HUES64 (cell line): ENCODE measurements around the gene LAYN.
A peak's percentile ranks its signal among the peaks of the same experiment; 100 is the strongest.

Experiments
- H3K27ac ChIP-seq: 2 replicates; pipeline ENCODE4 v1.7.0; 2013; ENCODE audit warnings: low read depth, low read length, inconsistent platforms
- H3K27me3 ChIP-seq: 2 replicates; pipeline ENCODE4 v1.6.1; 2013; ENCODE audit warnings: mild to moderate bottlenecking, low read length; ENCODE audit not compliant: insufficient read depth
- H3K36me3 ChIP-seq: 2 replicates; pipeline ENCODE4 v1.6.1; 2013; ENCODE audit warnings: mild to moderate bottlenecking, low read length; ENCODE audit not compliant: insufficient read depth
- H3K4me1 ChIP-seq: 2 replicates; pipeline ENCODE4 v1.6.1; 2013; ENCODE audit warnings: mild to moderate bottlenecking, low read length, moderate library complexity; ENCODE audit not compliant: insufficient read depth
- H3K4me3 ChIP-seq: 2 replicates; pipeline ENCODE4 v1.5.1; 2013; ENCODE audit warnings: mild to moderate bottlenecking, low read length, moderate library complexity
- H3K9ac ChIP-seq: 2 replicates; pipeline ENCODE4 v1.6.1; 2013; ENCODE audit warnings: mild to moderate bottlenecking, low read depth, low read length
- H3K9me3 ChIP-seq: 2 replicates; pipeline ENCODE4 v1.6.1; 2013; ENCODE audit warnings: low read depth, low read length; ENCODE audit not compliant: insufficient read depth
- WGBS: fragments of 150-250, 120-280 bp; methylation state at CpG from one replicate; pipeline ENCODE4 v1.1.7; 2013; ENCODE audit warnings: missing lambda C conversion rate; 5-methylcytosine and 5-hydroxymethylcytosine counted together

The LAYN gene

GRCh38 chr11:111562692-111563389, 22.3 kb downstream of the LAYN start:
- Histone ChIP-seq H3K27me3 (no peaks in the 10 kb centered on the region), H3K36me3 (no peaks in the 10 kb centered on the region), H3K4me1 (peaks cover 30% of the 10 kb centered on the region), H3K4me3 (no peak overlapping the region), H3K9ac (peak overlapping the region; percentile 53; the same call in 1 of the 2 replicates), H3K27ac (peak overlapping the region; percentile 58; the same call in 1 of the 2 replicates), H3K9me3 (no peaks in the 10 kb centered on the region)
- 89% methylated on average over 10 of the region's 10 CpGs for WGBS

- H3K4me3 ChIP-seq: no peak overlapping the region
- H3K4me1 ChIP-seq: peaks cover 30% of the 10 kb centered on the region
- 51% methylated on average over 3 of the region's 4 CpGs for WGBS
- H3K9me3 ChIP-seq: no peaks in the 10 kb centered on the region
- H3K9ac ChIP-seq: no peak overlapping the region
- no peak overlapping the region for H3K27ac ChIP-seq
- H3K27me3 ChIP-seq: no peaks in the 10 kb centered on the region
- H3K36me3 ChIP-seq: no peaks in the 10 kb centered on the region
Measured at GRCh38 chr11:111565114-111565720, 24.7 kb downstream of the LAYN start.

GRCh38 chr11:111566324-111566723, 25.8 kb downstream of the LAYN start:
- Histone ChIP-seq H3K9ac (no peak overlapping the region), H3K36me3 (no peaks in the 10 kb centered on the region), H3K9me3 (no peaks in the 10 kb centered on the region), H3K4me3 (no peak overlapping the region), H3K4me1 (peaks cover 25% of the 10 kb centered on the region), H3K27ac (no peak overlapping the region), H3K27me3 (no peaks in the 10 kb centered on the region)
- WGBS: 81% methylated on average over 7 of the region's 7 CpGs

DNA sequence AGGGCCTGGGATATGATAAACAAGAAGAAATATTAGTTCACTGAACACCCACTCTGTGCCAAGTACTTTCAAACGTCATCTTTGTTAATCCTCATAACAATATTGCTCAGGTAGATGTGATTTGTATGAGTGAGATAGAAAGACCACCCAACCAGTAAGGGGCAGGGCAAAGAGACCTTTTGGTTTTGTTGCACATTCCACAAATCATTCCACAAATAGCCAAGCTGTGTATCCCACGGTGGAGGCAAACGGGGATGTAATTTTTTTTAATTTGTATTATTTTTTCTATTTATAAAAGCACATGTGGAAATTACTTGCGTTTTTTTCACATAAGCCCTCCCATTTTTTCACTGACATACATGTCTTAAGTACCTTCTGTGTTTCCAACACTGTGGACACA, 29.0 kb downstream of the LAYN start:
- Histone ChIP-seq H3K4me3 (no peak overlapping the region), H3K9ac (no peak overlapping the region), H3K9me3 (no peaks in the 10 kb centered on the region), H3K4me1 (peaks cover 4% of the 10 kb centered on the region; the same call in 1 of the 2 replicates), H3K27me3 (no peaks in the 10 kb centered on the region), H3K27ac (no peak overlapping the region), H3K36me3 (no peaks in the 10 kb centered on the region)
- WGBS: 87% methylated on average over 2 of the region's 4 CpGs

DNA sequence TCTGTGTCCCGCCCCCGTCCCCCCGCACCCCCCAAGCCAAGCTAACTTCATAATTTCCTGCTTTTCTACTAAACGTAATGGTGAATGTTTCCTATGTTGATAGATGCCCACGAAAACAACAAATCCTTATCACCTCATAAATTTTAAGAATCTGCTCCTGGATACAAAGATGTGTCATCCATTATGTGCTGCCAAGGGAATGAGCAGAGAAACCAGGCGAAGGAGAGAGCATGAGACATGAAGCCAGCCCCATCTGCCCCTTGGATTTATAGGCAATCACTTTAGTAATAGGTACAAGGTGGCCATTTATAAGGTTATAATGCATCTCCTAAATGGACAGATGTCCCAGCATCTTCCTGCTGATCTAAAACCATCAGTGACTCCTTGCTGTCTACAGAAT, 30.3 kb downstream of the LAYN start:
- H3K9me3 ChIP-seq: no peaks in the 10 kb centered on the region
- no peaks in the 10 kb centered on the region for H3K36me3 ChIP-seq
- H3K27ac ChIP-seq: no peak overlapping the region
- WGBS: 90% methylated on average over 6 of the region's 6 CpGs
- H3K27me3 ChIP-seq: no peaks in the 10 kb centered on the region
- H3K4me1 ChIP-seq: peaks cover 4% of the 10 kb centered on the region; the same call in 1 of the 2 replicates
- H3K9ac ChIP-seq: no peak overlapping the region
- no peak overlapping the region for H3K4me3 ChIP-seq

GRCh38 chr11:111571829-111572501, 31.4 kb downstream of the LAYN start:
- no peaks in the 10 kb centered on the region for H3K27me3 ChIP-seq
- no peak overlapping the region for H3K27ac ChIP-seq
- no peaks in the 10 kb centered on the region; the same call in 1 of the 2 replicates for H3K4me1 ChIP-seq
- H3K9ac ChIP-seq: no peak overlapping the region
- WGBS: 91% methylated on average over 5 of the region's 6 CpGs
- H3K4me3 ChIP-seq: no peak overlapping the region
- H3K36me3 ChIP-seq: no peaks in the 10 kb centered on the region
- no peaks in the 10 kb centered on the region for H3K9me3 ChIP-seq

GRCh38 chr11:111572581-111572980, 32.1 kb downstream of the LAYN start:
- H3K4me1 ChIP-seq: no peaks in the 10 kb centered on the region; the same call in 1 of the 2 replicates
- no peaks in the 10 kb centered on the region for H3K9me3 ChIP-seq
- 97% methylated on average over 3 of the region's 3 CpGs for WGBS
- H3K27ac ChIP-seq: no peak overlapping the region
- H3K9ac ChIP-seq: no peak overlapping the region
- no peaks in the 10 kb centered on the region for H3K27me3 ChIP-seq
- no peaks in the 10 kb centered on the region for H3K36me3 ChIP-seq
- no peak overlapping the region for H3K4me3 ChIP-seq

- no peak overlapping the region for H3K27ac ChIP-seq
- H3K4me3 ChIP-seq: no peak overlapping the region
- 93% methylated on average over 4 of the region's 4 CpGs for WGBS
- no peaks in the 10 kb centered on the region for H3K36me3 ChIP-seq
- no peak overlapping the region for H3K9ac ChIP-seq
- H3K4me1 ChIP-seq: no peaks in the 10 kb centered on the region; the same call in 1 of the 2 replicates
- H3K9me3 ChIP-seq: no peaks in the 10 kb centered on the region
- no peaks in the 10 kb centered on the region for H3K27me3 ChIP-seq
Measured at GRCh38 chr11:111573821-111574249, 33.3 kb downstream of the LAYN start.

DNA sequence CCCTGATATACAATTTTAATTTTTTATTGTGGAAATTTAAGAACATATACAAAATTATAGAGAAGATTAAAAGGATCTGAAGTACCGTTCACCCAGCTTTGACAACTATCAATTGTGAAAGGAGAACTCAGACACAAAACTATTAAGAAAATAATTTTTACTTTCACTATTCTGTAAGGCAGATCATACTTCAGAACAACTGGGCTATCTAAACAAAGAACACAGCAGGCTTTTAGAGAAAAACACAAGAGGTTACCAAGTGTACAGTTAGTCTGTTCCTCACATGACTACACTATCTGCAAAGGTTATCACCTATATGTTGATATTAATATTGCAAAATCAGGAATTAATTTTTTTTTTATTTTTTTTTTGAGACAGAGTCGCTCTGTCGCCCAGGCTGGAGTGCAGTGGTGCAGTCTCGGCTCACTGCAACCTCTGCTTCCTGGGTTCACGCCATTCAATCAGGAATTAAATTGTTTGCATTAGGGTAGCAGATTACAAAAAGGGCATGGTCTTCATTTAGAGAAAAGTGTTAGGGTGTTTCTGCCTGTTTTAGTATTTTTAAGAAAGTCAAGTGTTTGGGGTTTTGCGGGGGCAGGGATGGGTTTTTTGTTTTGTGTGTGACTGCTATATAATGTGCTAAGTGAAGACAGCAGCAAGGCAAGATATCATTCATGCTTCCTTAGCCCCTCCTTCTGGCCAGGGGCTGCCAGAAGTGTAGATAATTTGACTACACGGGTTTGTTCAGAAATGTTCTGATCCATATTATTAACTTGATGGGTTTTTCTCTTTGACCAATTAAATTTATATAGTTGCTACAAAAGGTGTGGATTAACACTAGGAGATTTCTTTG, 34.1 kb downstream of the LAYN start:
- Histone ChIP-seq H3K27me3 (no peaks in the 10 kb centered on the region), H3K9ac (no peak overlapping the region), H3K27ac (no peak overlapping the region), H3K9me3 (no peaks in the 10 kb centered on the region), H3K4me3 (no peak overlapping the region), H3K36me3 (no peaks in the 10 kb centered on the region), H3K4me1 (no peaks in the 10 kb centered on the region; the same call in 1 of the 2 replicates)
- WGBS: 87% methylated on average over 6 of the region's 7 CpGs

GRCh38 chr11:111575740-111576139, 35.2 kb downstream of the LAYN start:
- H3K9ac ChIP-seq: no peak overlapping the region
- H3K4me1 ChIP-seq: no peaks in the 10 kb centered on the region; the same call in 1 of the 2 replicates
- no peaks in the 10 kb centered on the region for H3K27me3 ChIP-seq
- WGBS: 96% methylated on average over 5 of the region's 6 CpGs
- no peaks in the 10 kb centered on the region for H3K9me3 ChIP-seq
- H3K4me3 ChIP-seq: no peak overlapping the region
- no peaks in the 10 kb centered on the region for H3K36me3 ChIP-seq
- no peak overlapping the region for H3K27ac ChIP-seq
